IPS-20b (cell line): Measurements from ENCODE around the gene F2RL1.

Experiments used
- H3K27ac ChIP-seq: one replicate; pipeline ENCODE4 v1.5.1; 2013; ENCODE audit warnings: low read length
- H3K27me3 ChIP-seq: 2 replicates; pipeline ENCODE4 v1.6.1; 2013; ENCODE audit warnings: mild to moderate bottlenecking, low read length, inconsistent platforms; ENCODE audit not compliant: insufficient read depth
- H3K36me3 ChIP-seq: 2 replicates; pipeline ENCODE4 v1.6.1; 2013; ENCODE audit warnings: low read depth, mild to moderate bottlenecking, inconsistent platforms, low read length, moderate library complexity; ENCODE audit not compliant: insufficient read depth
- H3K4me1 ChIP-seq: 2 replicates; pipeline ENCODE4 v1.6.1; 2013; ENCODE audit warnings: mild to moderate bottlenecking, control low read depth, inconsistent platforms, low read length, moderate library complexity; ENCODE audit not compliant: insufficient read depth
- H3K4me3 ChIP-seq: 2 replicates; pipeline ENCODE4 v1.5.1; 2013; ENCODE audit warnings: mild to moderate bottlenecking, low read length, inconsistent platforms
- H3K9ac ChIP-seq: 2 replicates; pipeline ENCODE4 v1.6.1; 2013; ENCODE audit warnings: low read depth, mild to moderate bottlenecking, inconsistent platforms, low read length, moderate library complexity
- H3K9me3 ChIP-seq: 2 replicates; pipeline ENCODE4 v1.6.1; 2013; ENCODE audit warnings: mild to moderate bottlenecking, low read depth, low read length, inconsistent platforms; ENCODE audit not compliant: insufficient read depth

The F2RL1 gene

DNA sequence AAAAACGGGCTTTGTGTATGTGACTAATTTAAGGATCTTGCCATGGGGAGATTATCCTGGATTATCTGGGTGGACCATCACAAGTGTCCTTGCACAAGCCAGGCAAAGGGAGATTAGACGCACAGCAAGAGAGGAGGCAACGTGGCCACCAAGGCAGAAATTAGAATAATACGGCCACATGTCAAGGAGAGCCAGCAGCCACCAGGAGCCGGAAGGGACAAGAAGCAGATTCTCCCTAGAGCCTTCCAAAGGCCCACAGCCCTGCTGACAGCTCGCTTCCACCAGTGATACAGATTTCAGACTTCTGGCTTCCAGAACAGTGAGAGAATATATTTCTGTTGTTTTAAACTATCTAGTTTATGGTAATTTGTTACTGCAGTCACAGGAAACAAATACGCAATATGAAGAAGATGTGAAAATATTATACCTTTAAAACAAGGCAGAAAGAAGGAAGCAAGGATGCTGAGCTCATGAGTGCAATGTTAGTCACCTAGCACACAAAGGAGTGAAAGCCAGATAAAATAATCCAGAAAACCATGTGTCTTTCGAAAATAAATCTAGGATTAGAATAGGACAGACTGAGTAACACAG is 28.7 kb upstream of the F2RL1 start:
- no peak overlapping the region for H3K4me3 ChIP-seq
- no peak overlapping the region for H3K9ac ChIP-seq

GRCh38 chr5:76790632-76791290 is 28.1 kb upstream of the F2RL1 start:
- H3K4me1 ChIP-seq, result peaks cover 8% of the 10 kb centered on the region; the same call in 1 of the 2 replicates
- no peaks in the 10 kb centered on the region for H3K36me3 ChIP-seq
- H3K27ac ChIP-seq, result no peak overlapping the region
- no peaks in the 10 kb centered on the region for H3K27me3 ChIP-seq
- H3K9ac ChIP-seq, result no peak overlapping the region
- H3K4me3 ChIP-seq, result no peak overlapping the region
- peaks cover 6% of the 10 kb centered on the region; the same call in 1 of the 2 replicates for H3K9me3 ChIP-seq

More for the DNA sequence above, 28.7 kb upstream of the F2RL1 start:
- Histone ChIP-seq H3K27me3 (no peaks in the 10 kb centered on the region), H3K27ac (no peak overlapping the region), H3K36me3 (no peaks in the 10 kb centered on the region), H3K4me1 (peaks cover 8% of the 10 kb centered on the region; the same call in 1 of the 2 replicates), H3K9me3 (peaks cover 6% of the 10 kb centered on the region; the same call in 1 of the 2 replicates)

DNA sequence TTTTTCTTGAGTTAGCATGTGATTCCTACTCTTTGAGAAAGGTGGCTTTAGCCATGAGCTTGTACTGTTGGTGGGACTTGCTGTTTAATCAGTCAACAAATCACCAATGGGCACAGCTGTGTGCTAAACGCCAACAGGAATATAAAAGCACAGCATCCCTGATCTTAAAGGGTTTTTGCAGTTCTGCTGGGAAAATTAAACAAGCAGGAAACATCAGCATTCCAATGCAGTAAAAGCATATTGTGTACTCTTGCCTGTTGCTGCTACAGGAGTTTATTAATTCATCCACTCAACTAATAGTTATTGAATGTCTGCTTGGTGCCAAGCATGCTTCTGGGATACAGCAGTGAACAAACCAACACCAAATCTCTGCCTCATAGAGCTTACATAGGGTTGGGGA is 27.4 kb upstream of the F2RL1 start:
- Histone ChIP-seq H3K27ac (no peak overlapping the region), H3K9me3 (peaks cover 6% of the 10 kb centered on the region; the same call in 1 of the 2 replicates), H3K27me3 (no peaks in the 10 kb centered on the region), H3K4me3 (no peak overlapping the region), H3K9ac (no peak overlapping the region), H3K36me3 (no peaks in the 10 kb centered on the region), H3K4me1 (peaks cover 8% of the 10 kb centered on the region; the same call in 1 of the 2 replicates)

DNA sequence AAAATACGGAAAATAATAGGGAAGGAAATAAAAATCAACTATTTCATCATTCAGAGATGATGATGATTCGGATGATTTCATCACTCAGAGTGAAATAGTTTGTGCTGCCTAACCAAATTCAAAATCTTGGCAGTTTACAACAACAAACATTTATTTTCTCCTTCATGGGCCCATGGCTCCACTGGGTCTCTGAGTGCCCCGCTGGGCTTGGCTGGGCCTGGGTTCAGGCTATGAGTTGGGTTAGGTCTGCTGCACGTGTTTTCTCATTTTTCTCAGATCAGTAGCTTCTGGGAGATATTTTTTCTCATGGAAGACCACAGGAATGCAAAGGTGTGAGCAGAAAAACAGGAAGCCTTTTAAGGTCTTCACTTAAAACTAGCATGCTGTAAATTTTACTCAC is 24.0 kb upstream of the F2RL1 start:
- Histone ChIP-seq H3K4me3 (no peak overlapping the region), H3K27me3 (no peaks in the 10 kb centered on the region), H3K27ac (no peak overlapping the region), H3K9ac (no peak overlapping the region), H3K9me3 (peaks cover 1% of the 10 kb centered on the region; the same call in 1 of the 2 replicates), H3K4me1 (peaks cover 5% of the 10 kb centered on the region; the same call in 1 of the 2 replicates), H3K36me3 (no peaks in the 10 kb centered on the region)

- no peaks in the 10 kb centered on the region for H3K36me3 ChIP-seq
- no peaks in the 10 kb centered on the region for H3K27me3 ChIP-seq
- H3K27ac ChIP-seq, result no peak overlapping the region
- H3K4me3 ChIP-seq, result no peak overlapping the region
- H3K9me3 ChIP-seq, result no peaks in the 10 kb centered on the region
- H3K9ac ChIP-seq, result no peak overlapping the region
- H3K4me1 ChIP-seq, result no peaks in the 10 kb centered on the region
Measured at GRCh38 chr5:76799588-76799987, 19.2 kb upstream of the F2RL1 start.

GRCh38 chr5:76800579-76800978 is 18.3 kb upstream of the F2RL1 start:
- H3K4me1 ChIP-seq, result peaks cover 2% of the 10 kb centered on the region
- no peaks in the 10 kb centered on the region for H3K27me3 ChIP-seq
- no peaks in the 10 kb centered on the region for H3K9me3 ChIP-seq
- no peaks in the 10 kb centered on the region for H3K36me3 ChIP-seq
- H3K27ac ChIP-seq, result no peak overlapping the region
- H3K4me3 ChIP-seq, result no peak overlapping the region
- no peak overlapping the region for H3K9ac ChIP-seq

DNA sequence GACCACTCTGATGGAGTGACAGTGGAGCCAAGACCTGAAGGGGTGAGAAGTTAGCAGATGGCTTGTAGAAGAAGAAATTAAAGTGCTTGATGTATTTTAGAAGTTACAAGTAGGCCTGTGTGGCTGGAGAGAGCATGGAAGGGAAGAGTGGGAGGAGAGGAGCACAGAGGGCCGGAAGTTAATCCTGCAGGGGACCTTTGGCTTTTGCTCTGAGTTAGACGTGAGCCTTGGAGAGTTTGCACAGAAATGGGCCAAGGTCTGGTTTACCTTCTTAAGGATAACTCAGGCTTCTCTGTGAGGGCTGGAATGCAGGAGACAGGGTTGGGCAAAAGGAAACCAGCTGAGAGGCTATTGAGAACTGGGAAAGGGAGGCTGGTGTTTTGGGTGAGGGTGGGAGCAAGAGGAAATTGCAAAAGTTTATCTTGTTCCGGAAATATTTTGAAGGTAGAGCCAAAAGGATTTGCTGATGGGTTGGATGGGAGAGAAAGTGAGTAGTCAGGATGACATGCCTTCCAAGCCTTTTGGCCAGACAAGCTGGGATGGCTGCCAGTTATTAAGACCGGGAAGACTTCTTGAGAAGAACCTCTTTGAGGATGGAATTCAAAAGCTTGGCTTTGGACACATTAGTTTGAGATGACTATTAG is 17.5 kb upstream of the F2RL1 start:
- Histone ChIP-seq H3K9me3 (no peaks in the 10 kb centered on the region), H3K9ac (no peak overlapping the region), H3K27ac (no peak overlapping the region), H3K36me3 (no peaks in the 10 kb centered on the region), H3K27me3 (no peaks in the 10 kb centered on the region), H3K4me3 (no peak overlapping the region), H3K4me1 (peaks cover 9% of the 10 kb centered on the region)

GRCh38 chr5:76801803-76802195 is 17.0 kb upstream of the F2RL1 start:
- Histone ChIP-seq H3K36me3 (no peaks in the 10 kb centered on the region), H3K4me1 (peaks cover 12% of the 10 kb centered on the region), H3K27ac (no peak overlapping the region), H3K9me3 (no peaks in the 10 kb centered on the region), H3K27me3 (no peaks in the 10 kb centered on the region), H3K4me3 (no peak overlapping the region), H3K9ac (no peak overlapping the region)

DNA sequence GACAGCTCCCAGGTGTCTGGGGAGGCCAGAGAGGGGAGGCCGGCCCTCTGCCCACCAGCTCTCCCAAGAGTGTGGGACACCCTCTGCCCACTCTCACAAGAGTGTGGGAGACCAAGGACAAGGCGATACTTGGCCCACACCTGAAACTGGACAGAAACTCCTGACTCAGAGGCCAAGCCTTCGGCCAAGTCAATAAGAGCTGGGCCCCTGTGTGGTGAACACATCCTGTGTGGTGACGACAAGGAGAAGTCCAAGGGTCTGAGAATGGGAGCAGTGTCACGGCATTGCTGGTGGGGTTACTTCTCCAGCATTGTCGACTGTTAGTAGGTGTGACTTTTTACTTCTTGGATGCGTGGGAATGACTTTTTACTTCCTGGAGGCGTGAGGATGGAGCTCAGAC is 14.6 kb upstream of the F2RL1 start:
- no peaks in the 10 kb centered on the region for H3K36me3 ChIP-seq
- H3K9me3 ChIP-seq, result no peaks in the 10 kb centered on the region
- H3K4me3 ChIP-seq, result no peak overlapping the region
- peaks cover 30% of the 10 kb centered on the region for H3K4me1 ChIP-seq
- no peak overlapping the region for H3K27ac ChIP-seq
- H3K27me3 ChIP-seq, result no peaks in the 10 kb centered on the region
- H3K9ac ChIP-seq, result no peak overlapping the region

GRCh38 chr5:76805821-76806505 is 12.9 kb upstream of the F2RL1 start:
- Histone ChIP-seq H3K9me3 (peaks cover 3% of the 10 kb centered on the region; the same call in 1 of the 2 replicates), H3K9ac (peak overlapping the region; percentile 43; the same call in 1 of the 2 replicates), H3K4me3 (peak overlapping the region; percentile 55), H3K4me1 (peaks cover 31% of the 10 kb centered on the region), H3K27me3 (no peaks in the 10 kb centered on the region), H3K27ac (no peak overlapping the region), H3K36me3 (no peaks in the 10 kb centered on the region)

DNA sequence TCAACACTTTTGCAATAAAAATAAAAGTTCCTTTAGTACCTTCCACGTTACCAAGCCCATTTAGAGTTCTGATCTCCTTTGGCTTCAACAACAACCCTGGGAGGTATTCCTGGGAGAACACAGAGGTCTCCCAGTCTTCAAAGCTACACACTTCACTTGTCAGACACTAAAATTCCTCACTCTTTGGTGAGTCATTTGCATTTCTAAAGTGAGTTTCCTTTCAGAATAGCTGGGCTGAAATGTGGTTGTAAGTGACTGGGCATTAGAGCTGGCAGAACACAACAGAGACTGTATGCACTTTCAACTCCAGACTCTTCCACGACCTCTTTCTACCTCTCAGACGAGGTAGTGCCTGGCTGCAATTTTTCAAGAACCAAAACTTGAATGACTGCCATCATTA is 11.5 kb upstream of the F2RL1 start:
- Histone ChIP-seq H3K9ac (peak overlapping the region; percentile 81), H3K9me3 (peaks cover 7% of the 10 kb centered on the region; the same call in 1 of the 2 replicates), H3K36me3 (no peaks in the 10 kb centered on the region), H3K4me1 (peaks cover 31% of the 10 kb centered on the region), H3K27me3 (no peaks in the 10 kb centered on the region), H3K4me3 (peak overlapping the region; percentile 62), H3K27ac (peak overlapping the region; percentile 93)
